ENCODE measurements around the gene NDUFA3.

DNA sequence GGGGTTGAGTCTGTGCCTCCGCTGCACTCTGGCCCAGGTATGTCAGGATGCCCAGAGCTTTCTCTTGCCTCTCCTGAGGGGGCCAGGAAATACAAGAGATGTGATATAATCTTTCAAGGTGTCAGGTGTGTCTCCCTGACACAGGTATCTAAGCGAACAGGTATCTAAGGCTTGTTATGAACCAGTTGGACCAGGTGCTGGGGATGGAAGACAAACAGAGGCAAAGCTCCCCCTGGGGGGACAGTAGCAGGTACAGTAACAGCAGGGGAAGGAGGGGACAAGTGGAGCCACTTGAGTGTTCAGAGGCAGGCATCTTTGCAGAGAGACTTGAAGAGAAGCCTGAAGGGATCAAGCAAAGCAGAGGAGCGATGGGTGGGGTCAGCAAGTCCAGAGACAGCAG, 54.3 kb downstream of the NDUFA3 start:
- TF ChIP-seq CTCF (IDR thresholded peaks at IDR 0.05; ENCODE audit: poor library complexity, severe bottlenecking), result no peak
- no peak for TF ChIP-seq POLR2AphosphoS5 (IDR thresholded peaks at IDR 0.05)
- no peak for TF ChIP-seq EZH2 (IDR thresholded peaks at IDR 0.05; ENCODE audit: borderline replicate concordance, insufficient read depth, low read length, poor library complexity, severe bottlenecking)

Data from neural cell (in vitro differentiated cells).